ENCODE data around the gene RGL1.

Gene RGL1

GRCh38 chr1:183764981-183765380 lies 39.9 kb upstream of the RGL1 start:
- H3K9me3 ChIP-seq (ENCODE audit: control insufficient read depth, insufficient read depth, low read depth, low read length): no peaks in the 10 kb centered on the region
- H3K4me3 ChIP-seq (ENCODE audit: low read depth, low read length): no peak overlapping the region
- TF ChIP-seq, protein P1, sequence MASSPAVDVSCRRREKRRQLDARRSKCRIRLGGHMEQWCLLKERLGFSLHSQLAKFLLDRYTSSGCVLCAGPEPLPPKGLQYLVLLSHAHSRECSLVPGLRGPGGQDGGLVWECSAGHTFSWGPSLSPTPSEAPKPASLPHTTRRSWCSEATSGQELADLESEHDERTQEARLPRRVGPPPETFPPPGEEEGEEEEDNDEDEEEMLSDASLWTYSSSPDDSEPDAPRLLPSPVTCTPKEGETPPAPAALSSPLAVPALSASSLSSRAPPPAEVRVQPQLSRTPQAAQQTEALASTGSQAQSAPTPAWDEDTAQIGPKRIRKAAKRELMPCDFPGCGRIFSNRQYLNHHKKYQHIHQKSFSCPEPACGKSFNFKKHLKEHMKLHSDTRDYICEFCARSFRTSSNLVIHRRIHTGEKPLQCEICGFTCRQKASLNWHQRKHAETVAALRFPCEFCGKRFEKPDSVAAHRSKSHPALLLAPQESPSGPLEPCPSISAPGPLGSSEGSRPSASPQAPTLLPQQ (tag by site-specific recombination; IDR thresholded peaks at IDR 0.05): no peak
- TF ChIP-seq ZNF530 (tag by site-specific recombination; IDR thresholded peaks at IDR 0.05; ENCODE audit: low read depth) (no peak), ZNF26 (tag by site-specific recombination; IDR thresholded peaks at IDR 0.05) (no peak), KLF17 (tag by site-specific recombination; IDR thresholded peaks at IDR 0.05) (no peak), KLF7 (tag by site-specific recombination; IDR thresholded peaks at IDR 0.05; ENCODE audit: borderline replicate concordance) (no peak), ZNF785 (tag by site-specific recombination; IDR thresholded peaks at IDR 0.05) (no peak), ZNF510 (tag by site-specific recombination; IDR thresholded peaks at IDR 0.05; ENCODE audit: insufficient replicate concordance) (no peak), ZNF146 (tag by site-specific recombination; IDR thresholded peaks at IDR 0.05) (no peak), ZNF548 (tag by site-specific recombination; IDR thresholded peaks at IDR 0.05) (no peak), ZNF132 (tag by site-specific recombination; IDR thresholded peaks at IDR 0.05; ENCODE audit: borderline replicate concordance) (no peak), SCRT1 (tag by site-specific recombination; IDR thresholded peaks at IDR 0.05; ENCODE audit: borderline replicate concordance) (no peak), IKZF3 (tag by site-specific recombination; IDR thresholded peaks at IDR 0.05) (no peak), ZNF341 (tag by site-specific recombination; IDR thresholded peaks at IDR 0.05; ENCODE audit: low read depth) (no peak)
- TF ChIP-seq, protein P2, sequence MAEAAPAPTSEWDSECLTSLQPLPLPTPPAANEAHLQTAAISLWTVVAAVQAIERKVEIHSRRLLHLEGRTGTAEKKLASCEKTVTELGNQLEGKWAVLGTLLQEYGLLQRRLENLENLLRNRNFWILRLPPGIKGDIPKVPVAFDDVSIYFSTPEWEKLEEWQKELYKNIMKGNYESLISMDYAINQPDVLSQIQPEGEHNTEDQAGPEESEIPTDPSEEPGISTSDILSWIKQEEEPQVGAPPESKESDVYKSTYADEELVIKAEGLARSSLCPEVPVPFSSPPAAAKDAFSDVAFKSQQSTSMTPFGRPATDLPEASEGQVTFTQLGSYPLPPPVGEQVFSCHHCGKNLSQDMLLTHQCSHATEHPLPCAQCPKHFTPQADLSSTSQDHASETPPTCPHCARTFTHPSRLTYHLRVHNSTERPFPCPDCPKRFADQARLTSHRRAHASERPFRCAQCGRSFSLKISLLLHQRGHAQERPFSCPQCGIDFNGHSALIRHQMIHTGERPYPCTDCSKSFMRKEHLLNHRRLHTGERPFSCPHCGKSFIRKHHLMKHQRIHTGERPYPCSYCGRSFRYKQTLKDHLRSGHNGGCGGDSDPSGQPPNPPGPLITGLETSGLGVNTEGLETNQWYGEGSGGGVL (tag by site-specific recombination; IDR thresholded peaks at IDR 0.05): no peak
- TF ChIP-seq, protein P3, sequence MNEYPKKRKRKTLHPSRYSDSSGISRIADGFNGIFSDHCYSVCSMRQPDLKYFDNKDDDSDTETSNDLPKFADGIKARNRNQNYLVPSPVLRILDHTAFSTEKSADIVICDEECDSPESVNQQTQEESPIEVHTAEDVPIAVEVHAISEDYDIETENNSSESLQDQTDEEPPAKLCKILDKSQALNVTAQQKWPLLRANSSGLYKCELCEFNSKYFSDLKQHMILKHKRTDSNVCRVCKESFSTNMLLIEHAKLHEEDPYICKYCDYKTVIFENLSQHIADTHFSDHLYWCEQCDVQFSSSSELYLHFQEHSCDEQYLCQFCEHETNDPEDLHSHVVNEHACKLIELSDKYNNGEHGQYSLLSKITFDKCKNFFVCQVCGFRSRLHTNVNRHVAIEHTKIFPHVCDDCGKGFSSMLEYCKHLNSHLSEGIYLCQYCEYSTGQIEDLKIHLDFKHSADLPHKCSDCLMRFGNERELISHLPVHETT (tag by site-specific recombination; IDR thresholded peaks at IDR 0.05): no peak
- no peak overlapping the region for H3K27ac ChIP-seq (ENCODE audit: extremely low read depth, low read depth, low read length)
- ChIA-PET POLR2A (interaction anchor here (0.6 kb wide), 1 partner anchor 244 kb away, joined by 6 read pairs; no protein-coding TSS in a partner anchor), CTCF (no interaction called here)
- H3K36me3 ChIP-seq (ENCODE audit: control insufficient read depth in 2 of 2, insufficient read depth in 1 of 2, low read length in 2 of 2): no peaks in the 10 kb centered on the region
- no peaks in the 10 kb centered on the region for H3K4me1 ChIP-seq (ENCODE audit: control insufficient read depth, insufficient read depth, low read length)

- CTCF ChIA-PET: interaction anchor here (0.6 kb wide), 1 partner anchor 412 kb away, joined by 3 read pairs; no protein-coding TSS in a partner anchor
- no peaks in the 10 kb centered on the region for H3K9me3 ChIP-seq (ENCODE audit: control insufficient read depth, insufficient read depth, low read depth, low read length)
- no peaks in the 10 kb centered on the region for H3K4me1 ChIP-seq (ENCODE audit: control insufficient read depth, insufficient read depth, low read length)
- H3K27ac ChIP-seq (ENCODE audit: extremely low read depth, low read depth, low read length): no peak overlapping the region
- no peak overlapping the region for H3K4me3 ChIP-seq (ENCODE audit: low read depth, low read length)
- H3K36me3 ChIP-seq (ENCODE audit: control insufficient read depth in 2 of 2, insufficient read depth in 1 of 2, low read length in 2 of 2): no peaks in the 10 kb centered on the region
- POLR2A ChIA-PET: no interaction called here
- TF ChIP-seq ZNF350 (tag by site-specific recombination; IDR thresholded peaks at IDR 0.05): no peak
- TF ChIP-seq ZNF621 (tag by site-specific recombination; IDR thresholded peaks at IDR 0.05): no peak
- TF ChIP-seq WT1 (tag by site-specific recombination; IDR thresholded peaks at IDR 0.05): no peak
- no peak for TF ChIP-seq ZNF558 (tag by site-specific recombination; IDR thresholded peaks at IDR 0.05)
- TF ChIP-seq ZNF473 (tag by site-specific recombination; IDR thresholded peaks at IDR 0.05): no peak
- TF ChIP-seq ZNF571 (tag by site-specific recombination; IDR thresholded peaks at IDR 0.05): no peak
- TF ChIP-seq ZNF19 (tag by site-specific recombination; IDR thresholded peaks at IDR 0.05; ENCODE audit: low read depth): no peak
- TF ChIP-seq OVOL3 (tag by site-specific recombination; IDR thresholded peaks at IDR 0.05): no peak
- no peak for TF ChIP-seq ZSCAN16 (tag by site-specific recombination; IDR thresholded peaks at IDR 0.05)
- no peak for TF ChIP-seq ZNF157 (tag by site-specific recombination; IDR thresholded peaks at IDR 0.05)
- no peak for TF ChIP-seq ZBTB1 (tag by site-specific recombination; IDR thresholded peaks at IDR 0.05)
- no peak for TF ChIP-seq ZNF629 (tag by site-specific recombination; IDR thresholded peaks at IDR 0.05)
- TF ChIP-seq ZNF214 (tag by site-specific recombination; IDR thresholded peaks at IDR 0.05; ENCODE audit: borderline replicate concordance): no peak
- no peak for TF ChIP-seq ZNF426 (tag by site-specific recombination; IDR thresholded peaks at IDR 0.05)
These were observed 34.7 kb upstream of the RGL1 start for GRCh38 chr1:183769956-183770815.
